HuH-7 (cell line): ENCODE results near the gene FBXL13.
"Not testable (repeated sequence)": the region's sequence is repeated elsewhere in the genome, so short reads cannot be mapped to it uniquely, and the experiment has no call there.

ENCODE experiments used
- DNase-seq: peaks from one replicate; pipeline ENCODE4 v3.0.0; 2011; ENCODE audit warnings: low spot score

Gene FBXL13

GRCh38 chr7:102983602-102984001 lies 91.0 kb downstream of the FBXL13 start:
- DNase-seq = no peak

DNA sequence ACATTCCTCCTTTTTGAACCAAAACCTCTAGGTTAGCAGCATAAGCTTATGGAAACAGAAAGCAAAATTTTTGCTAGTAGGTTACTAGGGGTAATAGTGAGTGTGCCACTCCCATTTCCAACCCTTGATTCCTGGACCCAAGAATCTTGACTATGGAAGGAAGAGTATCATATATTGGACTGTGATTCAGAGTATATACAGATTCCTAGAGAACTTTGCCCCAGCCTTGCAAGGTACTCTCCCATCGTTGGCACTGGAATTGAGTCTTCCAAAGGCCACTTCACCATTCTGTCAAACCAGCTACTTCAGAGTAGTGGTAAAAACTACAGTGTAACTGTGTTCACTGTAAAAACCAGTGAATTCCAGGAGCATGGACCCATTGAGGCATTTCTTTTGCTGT lies 92.4 kb downstream of the FBXL13 start:
- DNase-seq = no peak

DNA sequence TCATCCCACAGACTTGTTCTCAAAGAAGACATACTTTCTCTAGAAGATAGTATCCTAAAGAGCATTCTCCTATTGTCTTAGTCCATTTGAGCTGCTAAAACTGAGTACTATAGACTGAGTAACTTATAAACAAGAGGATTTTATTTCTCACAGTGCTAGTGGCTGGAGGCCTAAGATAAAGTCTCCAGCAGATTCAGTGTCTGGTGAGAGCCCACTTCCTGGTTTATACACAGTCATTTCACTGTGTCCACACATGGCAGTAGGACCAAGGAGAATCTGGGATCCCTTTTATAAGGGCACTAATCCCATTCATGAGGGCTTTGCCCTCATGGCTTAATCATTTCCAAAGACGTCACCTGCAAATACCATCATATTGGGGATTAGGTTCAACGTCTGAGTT lies 93.1 kb downstream of the FBXL13 start:
- DNase-seq = no peak

GRCh38 chr7:102979670-102980069 lies 94.9 kb downstream of the FBXL13 start:
- DNase-seq = no peak

DNA sequence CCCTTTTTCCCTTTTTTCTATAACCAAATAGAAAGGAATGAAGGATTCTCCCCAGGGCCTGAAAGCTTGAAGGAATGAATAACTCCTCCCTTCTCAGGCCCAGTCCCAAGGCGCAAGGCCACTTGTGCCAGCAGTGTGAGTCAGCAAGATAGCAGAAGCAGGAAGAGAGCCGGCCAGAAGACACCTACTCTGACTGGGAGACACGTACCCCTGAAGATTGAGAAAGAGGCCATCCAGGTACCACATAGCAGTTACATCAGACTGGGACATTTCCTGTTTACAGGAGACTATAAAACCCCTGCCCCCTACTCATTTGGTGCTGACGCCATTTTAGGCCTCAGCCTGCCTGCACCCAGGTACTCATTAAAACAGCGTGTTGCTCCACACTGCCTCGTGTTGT lies 96.3 kb downstream of the FBXL13 start:
- DNase-seq = no peak

DNA sequence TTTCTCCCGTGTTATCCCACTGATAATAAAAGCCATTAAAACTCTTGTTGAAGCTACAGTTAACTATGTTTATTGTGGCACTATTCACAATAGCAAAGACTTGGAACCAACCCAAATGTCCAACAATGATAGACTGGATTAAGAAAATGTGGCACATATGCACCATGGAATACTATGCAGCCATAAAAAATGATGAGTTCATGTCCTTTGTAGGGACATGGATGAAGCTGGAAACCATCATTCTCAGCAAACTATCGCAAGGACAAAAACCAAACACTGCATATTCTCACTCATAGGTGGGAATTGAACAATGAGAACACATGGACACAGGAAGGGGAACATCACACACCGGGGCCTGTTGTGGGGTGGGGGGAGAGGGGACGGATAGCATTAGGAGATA lies 97.0 kb downstream of the FBXL13 start:
- not testable (repeated sequence) for DNase-seq

- no peak for DNase-seq
Observed at GRCh38 chr7:102976493-102976892, 98.1 kb downstream of the FBXL13 start.

- DNase-seq = no peak
Observed at GRCh38 chr7:102975854-102976253, 98.7 kb downstream of the FBXL13 start.

GRCh38 chr7:102974366-102975236 lies 100.0 kb downstream of the FBXL13 start:
- no peak for DNase-seq

GRCh38 chr7:102973096-102973802 lies 101.3 kb downstream of the FBXL13 start:
- DNase-seq = no peak

DNA sequence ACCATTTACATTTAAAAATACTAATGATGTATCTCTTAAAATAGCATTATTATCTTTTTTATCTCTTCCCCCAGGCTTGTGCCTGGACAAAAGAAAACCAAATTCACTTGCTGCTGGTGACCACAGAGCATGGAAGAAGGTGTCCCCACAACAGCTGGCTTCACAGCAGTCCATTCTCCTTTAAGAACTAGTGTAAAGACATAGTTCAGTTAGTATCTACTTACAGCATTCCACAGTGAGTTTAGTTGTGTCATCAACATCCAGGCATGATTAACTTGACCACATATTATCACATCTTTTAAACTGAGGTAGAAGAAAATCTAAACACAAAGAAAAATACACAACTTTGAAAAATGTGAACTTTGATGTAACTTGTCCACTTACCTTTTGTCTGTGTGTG lies 106.8 kb downstream of the FBXL13 start:
- DNase-seq = no peak

DNA sequence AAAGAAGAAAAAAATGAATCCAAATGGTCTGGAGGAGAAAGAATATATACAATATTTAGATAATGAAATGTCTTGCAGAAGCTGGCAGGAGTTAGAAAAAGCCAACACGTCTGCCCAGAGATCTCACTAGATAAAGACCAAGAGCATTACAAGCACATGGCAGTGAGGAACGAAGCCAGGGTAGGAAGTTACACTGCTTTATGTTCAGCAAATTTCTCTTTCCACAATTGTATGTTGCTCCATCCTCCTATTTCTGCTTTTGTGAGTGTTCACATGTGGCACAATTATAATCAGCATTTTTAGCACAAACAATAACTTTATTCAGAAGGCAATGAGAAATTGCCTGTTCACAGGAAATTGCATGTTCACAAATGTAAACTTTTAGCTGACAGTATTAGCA lies 108.1 kb downstream of the FBXL13 start:
- DNase-seq = no peak

DNA sequence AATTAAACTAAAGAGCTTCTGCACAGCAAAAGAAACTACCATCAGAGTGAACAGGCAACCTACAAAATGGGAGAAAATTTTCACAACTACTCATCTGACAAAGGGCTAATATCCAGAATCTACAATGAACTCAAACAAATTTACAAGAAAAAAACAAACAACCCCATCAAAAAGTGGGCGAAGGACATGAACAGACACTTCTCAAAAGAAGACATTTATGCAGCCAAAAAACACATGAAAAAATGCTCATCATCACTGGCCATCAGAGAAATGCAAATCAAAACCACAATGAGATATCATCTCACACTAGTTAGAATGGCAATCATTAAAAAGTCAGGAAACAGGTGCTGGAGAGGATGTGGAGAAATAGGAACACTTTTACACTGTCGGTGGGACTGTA lies 112.6 kb downstream of the FBXL13 start:
- not testable (repeated sequence) for DNase-seq

GRCh38 chr7:102958004-102958403 lies 116.6 kb downstream of the FBXL13 start:
- DNase-seq = not testable (repeated sequence)

GRCh38 chr7:102954359-102954758 lies 120.2 kb downstream of the FBXL13 start:
- not testable (repeated sequence) for DNase-seq

- no peak for DNase-seq
Observed at GRCh38 chr7:102953406-102953805, 121.2 kb downstream of the FBXL13 start.

GRCh38 chr7:102951839-102952238 lies 122.8 kb downstream of the FBXL13 start:
- no peak for DNase-seq

DNA sequence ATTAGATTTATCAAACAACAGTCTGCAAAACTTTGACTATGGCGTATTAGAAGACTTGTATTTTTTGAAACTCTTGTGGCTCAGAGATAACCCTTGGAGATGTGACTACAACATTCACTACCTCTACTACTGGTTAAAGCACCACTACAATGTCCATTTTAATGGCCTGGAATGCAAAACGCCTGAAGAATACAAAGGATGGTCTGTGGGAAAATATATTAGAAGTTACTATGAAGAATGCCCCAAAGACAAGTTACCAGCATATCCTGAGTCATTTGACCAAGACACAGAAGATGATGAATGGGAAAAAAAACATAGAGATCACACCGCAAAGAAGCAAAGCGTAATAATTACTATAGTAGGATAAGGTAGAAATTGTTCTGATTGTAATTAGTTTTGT lies 130.4 kb downstream of the FBXL13 start:
- no peak for DNase-seq

DNA sequence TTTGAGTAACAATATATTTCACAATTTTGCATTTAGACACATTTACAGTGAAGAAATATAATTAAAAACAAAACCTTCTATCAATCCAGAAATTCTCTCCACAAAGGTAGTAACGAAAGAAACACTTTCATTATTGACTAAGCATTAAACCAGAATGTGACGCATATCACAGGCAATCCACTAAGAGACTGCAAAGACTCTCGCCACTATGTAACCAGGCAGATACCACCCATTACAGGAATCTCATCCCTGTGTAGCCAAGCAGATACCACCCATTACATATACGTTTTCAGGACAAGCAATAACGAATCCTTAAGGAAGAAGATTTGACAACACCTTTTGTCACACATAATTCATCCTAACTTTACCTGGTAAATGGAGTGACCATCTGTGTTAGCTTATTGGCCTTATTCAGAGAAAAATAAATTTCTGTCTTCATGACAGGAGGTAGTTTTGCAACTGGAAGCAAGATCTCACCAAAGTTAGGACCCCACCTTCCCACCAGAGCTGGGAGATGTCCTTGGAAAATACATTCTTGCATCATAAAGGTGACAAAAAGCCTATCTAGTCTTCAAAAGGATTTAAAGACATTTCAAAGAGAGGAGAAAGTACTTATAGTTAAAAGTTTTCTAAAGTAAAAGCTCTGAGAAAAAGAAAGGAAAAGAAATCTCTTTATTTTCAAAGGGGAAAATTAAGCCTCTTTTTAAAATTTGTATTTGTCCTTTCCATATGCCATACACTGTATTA lies 131.0 kb downstream of the FBXL13 start:
- no peak for DNase-seq

- no peak for DNase-seq
Observed at GRCh38 chr7:102942868-102943267, 131.7 kb downstream of the FBXL13 start.

DNA sequence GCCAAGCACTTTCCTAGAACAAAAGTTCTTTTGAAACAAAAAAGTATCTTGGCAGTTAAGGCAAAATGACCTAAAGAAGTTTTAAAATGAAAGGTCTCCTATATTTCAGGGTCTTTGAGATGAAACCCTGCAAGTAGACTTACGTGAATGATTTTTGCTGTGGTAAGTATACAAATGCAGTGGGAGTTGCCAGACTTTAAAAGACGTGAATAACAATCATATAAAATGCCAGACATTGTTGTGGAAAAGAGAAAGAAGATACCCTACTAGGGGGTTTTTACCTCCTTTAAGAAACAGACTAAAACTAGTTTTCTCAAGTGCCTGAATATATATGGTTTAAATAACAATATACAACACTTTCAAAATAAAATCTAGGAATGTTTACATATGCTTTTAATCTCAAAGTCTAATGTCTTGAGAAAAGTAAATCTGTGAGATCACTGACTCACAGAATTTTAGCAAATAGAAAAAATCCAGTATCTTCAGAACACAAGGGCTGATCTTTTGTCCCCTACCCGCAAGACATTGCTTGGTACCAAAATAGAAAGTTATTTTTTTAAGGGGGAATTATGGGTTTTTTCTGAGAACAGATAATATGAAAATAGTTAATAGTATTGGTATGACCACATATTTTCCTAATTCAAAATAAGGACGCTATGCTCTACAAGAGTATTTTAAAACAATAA lies 132.3 kb downstream of the FBXL13 start:
- no peak for DNase-seq

GRCh38 chr7:102938679-102939078 lies 135.9 kb downstream of the FBXL13 start:
- DNase-seq = no peak
